Activated B cell treated with CpG ODN at 0.5 μM for 24 hours (primary cell): Measurements from ENCODE around the gene NT5DC1. TPM values are rescaled to one million over a fixed set of nuclear protein-coding genes. Genes with fewer than 3 reads are reported as not detected.

Source experiments
- ATAC-seq: fragments of 200-7000 bp; cut with Tn5 transposase; one replicate; pipeline ENCODE4 v1.10.0; 2021; ENCODE audit warnings: low read depth, mild to moderate bottlenecking, moderate library complexity
- CTCF ChIA-PET: fragments of 350-600 bp; sonication (Branson Sonifier 250); formaldehyde crosslinking; loops from one replicate; lab custom pipeline; 2021; ENCODE audit warnings: antibody characterized with exemption; lab: Charles Lee
- POLR2A ChIA-PET: fragments of 350-600 bp; sonication (Branson Sonifier 250); formaldehyde crosslinking; loops from one replicate; lab custom pipeline; 2021; ENCODE audit warnings: antibody characterized with exemption; lab: Charles Lee
- DNase-seq: peaks from one replicate; pipeline ENCODE4 v3.0.0; 2022
- H3K27ac Mint-ChIP-seq: one replicate; pipeline ENCODE4 v1.8.0; 2020; ENCODE audit warnings: mixed read lengths
- H3K27me3 Mint-ChIP-seq: one replicate; pipeline ENCODE4 v1.8.0; 2021; ENCODE audit warnings: mixed read lengths
- H3K36me3 Mint-ChIP-seq: one replicate; pipeline ENCODE4 v1.8.0; 2021; ENCODE audit warnings: low read depth, mixed read lengths
- H3K4me1 Mint-ChIP-seq: one replicate; pipeline ENCODE4 v1.8.0; 2021; ENCODE audit warnings: mixed read lengths
- H3K4me3 Mint-ChIP-seq: one replicate; pipeline ENCODE4 v1.8.0; 2020; ENCODE audit warnings: mild to moderate bottlenecking, mixed read lengths
- H3K9me3 Mint-ChIP-seq: one replicate; pipeline ENCODE4 v1.8.0; 2020; ENCODE audit warnings: mixed read lengths
- intact Hi-C: fragments of 100-400 bp; cut with micrococcal nuclease; formaldehyde crosslinking; loops from one replicate; pipeline ENCODE4 v1.15.1; 2024
- total RNA-seq: library from RNA; stranded (reverse); gene quantifications from 2 replicates; pipeline ENCODE4 v1.2.3, GENCODE V29; 2022
- TF ChIP-seq, protein P1 (sequence below): fragments of 200-600 bp; IDR thresholded peaks from one replicate; pipeline ENCODE4 v1.8.0; 2022; ENCODE audit warnings: antibody characterized with exemption, mild to moderate bottlenecking

Gene NT5DC1
- total RNA-seq, 1 donor from 2014 or later: 59.9 TPM

DNA sequence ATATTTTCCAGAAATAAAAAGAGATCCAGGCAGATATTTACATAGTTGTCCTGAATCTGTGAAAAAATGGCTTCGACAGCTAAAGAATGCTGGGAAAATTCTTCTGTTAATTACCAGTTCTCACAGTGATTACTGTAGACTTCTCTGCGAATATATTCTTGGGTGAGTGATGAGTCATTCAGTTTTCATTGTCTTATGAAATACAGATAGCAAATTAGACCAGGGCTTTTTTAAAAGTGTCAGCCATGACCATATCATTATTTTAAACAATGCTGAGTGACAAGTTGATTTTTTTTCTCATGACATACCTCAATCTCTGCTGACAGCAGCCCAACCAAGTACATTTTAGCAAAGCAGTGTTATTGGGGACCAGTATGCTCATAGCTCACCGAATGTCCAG, 120.4 kb downstream of the NT5DC1 start:
- no peaks in the 10 kb centered on the region for H3K27me3 Mint-ChIP-seq
- intact Hi-C loops: no loop called here
- TF ChIP-seq, protein P1, sequence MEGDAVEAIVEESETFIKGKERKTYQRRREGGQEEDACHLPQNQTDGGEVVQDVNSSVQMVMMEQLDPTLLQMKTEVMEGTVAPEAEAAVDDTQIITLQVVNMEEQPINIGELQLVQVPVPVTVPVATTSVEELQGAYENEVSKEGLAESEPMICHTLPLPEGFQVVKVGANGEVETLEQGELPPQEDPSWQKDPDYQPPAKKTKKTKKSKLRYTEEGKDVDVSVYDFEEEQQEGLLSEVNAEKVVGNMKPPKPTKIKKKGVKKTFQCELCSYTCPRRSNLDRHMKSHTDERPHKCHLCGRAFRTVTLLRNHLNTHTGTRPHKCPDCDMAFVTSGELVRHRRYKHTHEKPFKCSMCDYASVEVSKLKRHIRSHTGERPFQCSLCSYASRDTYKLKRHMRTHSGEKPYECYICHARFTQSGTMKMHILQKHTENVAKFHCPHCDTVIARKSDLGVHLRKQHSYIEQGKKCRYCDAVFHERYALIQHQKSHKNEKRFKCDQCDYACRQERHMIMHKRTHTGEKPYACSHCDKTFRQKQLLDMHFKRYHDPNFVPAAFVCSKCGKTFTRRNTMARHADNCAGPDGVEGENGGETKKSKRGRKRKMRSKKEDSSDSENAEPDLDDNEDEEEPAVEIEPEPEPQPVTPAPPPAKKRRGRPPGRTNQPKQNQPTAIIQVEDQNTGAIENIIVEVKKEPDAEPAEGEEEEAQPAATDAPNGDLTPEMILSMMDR: no peak
- no peak for ATAC-seq
- no peak overlapping the region for H3K4me3 Mint-ChIP-seq
- ChIA-PET CTCF (no interaction called here), POLR2A (no interaction called here)
- H3K36me3 Mint-ChIP-seq: peaks cover 30% of the 10 kb centered on the region
- H3K4me1 Mint-ChIP-seq: peaks cover 3% of the 10 kb centered on the region
- no peaks in the 10 kb centered on the region for H3K9me3 Mint-ChIP-seq
- no peak for DNase-seq
- no peak overlapping the region for H3K27ac Mint-ChIP-seq

DNA sequence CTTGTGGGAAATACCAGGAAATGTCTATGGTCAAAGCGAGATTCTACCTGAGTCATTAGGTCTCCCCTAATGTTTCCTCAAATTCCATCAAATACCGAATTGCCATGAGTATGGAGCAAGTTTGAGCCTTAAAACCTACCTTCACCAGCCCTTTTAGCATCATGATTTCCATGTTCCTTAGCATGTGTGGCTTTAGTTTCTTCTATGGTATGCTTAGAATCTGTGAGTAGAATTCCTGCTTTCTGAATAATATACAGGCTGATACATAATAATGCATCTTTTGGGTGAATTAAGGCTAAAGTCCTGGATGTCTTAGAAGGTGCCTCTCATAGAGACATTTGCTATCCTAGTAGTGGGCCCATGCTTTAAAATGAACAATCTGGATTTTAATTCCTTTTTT, 121.3 kb downstream of the NT5DC1 start:
- Mint-ChIP-seq H3K4me1 (peaks cover 2% of the 10 kb centered on the region), H3K4me3 (no peak overlapping the region), H3K27me3 (no peaks in the 10 kb centered on the region), H3K36me3 (peaks cover 31% of the 10 kb centered on the region), H3K27ac (no peak overlapping the region), H3K9me3 (no peaks in the 10 kb centered on the region)
- CTCF ChIA-PET: no interaction called here
- ATAC-seq (no peak), DNase-seq (no peak)
- TF ChIP-seq, protein P1: no peak
- intact Hi-C loops: no loop called here
- POLR2A ChIA-PET: no interaction called here

DNA sequence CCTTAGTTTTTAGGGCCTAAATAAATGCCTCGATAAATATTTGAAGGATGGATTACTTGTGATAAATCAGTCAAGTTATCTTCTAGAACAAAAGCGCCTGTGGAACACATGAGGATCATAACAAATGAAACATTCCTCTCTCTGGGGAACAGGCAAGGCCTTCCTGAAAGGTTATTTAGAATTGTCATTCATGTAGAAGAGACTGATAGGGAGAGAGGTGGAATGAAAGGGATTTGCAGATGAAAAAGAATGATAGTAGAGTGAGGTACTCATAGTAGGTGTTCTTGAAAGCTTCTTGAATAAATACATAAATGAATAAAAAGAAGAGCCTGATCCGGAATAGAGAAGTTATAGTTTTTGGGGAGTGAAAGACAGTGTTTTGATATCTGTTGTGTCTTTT, 122.7 kb downstream of the NT5DC1 start:
- Mint-ChIP-seq H3K4me1 (no peaks in the 10 kb centered on the region), H3K27ac (no peak overlapping the region), H3K27me3 (no peaks in the 10 kb centered on the region), H3K9me3 (no peaks in the 10 kb centered on the region), H3K36me3 (peaks cover 39% of the 10 kb centered on the region), H3K4me3 (no peak overlapping the region)
- DNase-seq (no peak), ATAC-seq (no peak)
- TF ChIP-seq, protein P1: no peak
- ChIA-PET CTCF (no interaction called here), POLR2A (no interaction called here)
- intact Hi-C loops: no loop called here

DNA sequence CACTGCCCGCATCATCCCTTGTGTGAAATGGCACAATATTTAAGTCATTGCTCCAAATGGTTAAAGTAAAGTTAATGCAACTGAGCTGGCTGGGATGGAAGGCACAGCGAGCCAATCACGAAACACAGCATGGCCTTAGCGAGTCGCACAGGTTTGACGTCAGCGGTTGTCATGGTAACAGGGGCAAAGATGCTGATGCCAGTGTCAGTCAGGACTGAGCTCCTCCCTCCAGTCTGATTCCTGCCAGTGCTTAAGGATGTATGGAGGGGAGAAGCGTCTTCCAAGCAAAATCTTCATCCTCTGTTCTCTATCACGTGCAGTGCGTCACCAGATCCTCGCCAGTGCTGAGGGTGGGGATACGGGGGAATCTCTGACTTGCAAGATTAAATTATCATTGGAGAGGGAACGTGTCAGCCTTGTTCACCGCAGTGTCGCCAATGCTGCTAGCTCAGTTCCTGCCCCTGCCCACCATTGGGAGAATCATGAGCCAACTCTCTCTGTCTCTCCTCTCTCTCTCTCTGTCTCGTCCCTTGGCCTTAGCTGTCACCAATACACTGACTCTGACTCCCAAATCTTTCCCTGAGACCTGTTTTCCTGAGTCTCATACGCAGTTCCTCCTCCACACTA, 128.7 kb downstream of the NT5DC1 start:
- Mint-ChIP-seq H3K27me3 (no peaks in the 10 kb centered on the region), H3K27ac (no peak overlapping the region), H3K36me3 (peaks cover 45% of the 10 kb centered on the region), H3K9me3 (no peaks in the 10 kb centered on the region), H3K4me1 (no peaks in the 10 kb centered on the region), H3K4me3 (no peak overlapping the region)
- intact Hi-C loops: no loop called here
- POLR2A ChIA-PET: no interaction called here
- CTCF ChIA-PET: interaction anchor here (1.9 kb wide), 1 partner anchor 12 kb away, joined by 5 read pairs; no protein-coding TSS in a partner anchor
- no peak for ATAC-seq
- no peak for DNase-seq
- TF ChIP-seq, protein P1: no peak

DNA sequence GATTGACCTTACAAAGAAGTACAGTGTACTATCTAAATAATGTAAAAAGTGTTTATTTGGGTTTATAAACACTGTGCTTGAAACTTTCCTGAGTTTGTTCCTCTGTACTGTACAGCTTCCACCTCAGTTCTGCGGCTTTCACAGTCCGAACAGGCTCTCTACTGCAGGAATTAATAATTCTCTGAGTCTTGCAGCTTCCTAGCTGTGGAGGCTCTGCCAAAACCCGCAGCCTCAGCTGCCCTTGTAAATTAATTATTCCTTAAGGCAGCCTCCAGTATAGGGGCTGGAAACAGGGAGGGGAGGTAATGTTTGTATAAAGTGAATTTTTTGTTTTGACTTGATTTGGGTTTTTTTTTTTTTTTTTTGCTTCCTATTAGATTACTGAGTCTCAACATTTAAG, 134.0 kb downstream of the NT5DC1 start:
- Mint-ChIP-seq H3K27me3 (no peaks in the 10 kb centered on the region), H3K9me3 (no peaks in the 10 kb centered on the region), H3K27ac (no peak overlapping the region), H3K4me3 (no peak overlapping the region), H3K4me1 (no peaks in the 10 kb centered on the region), H3K36me3 (peaks cover 46% of the 10 kb centered on the region)
- TF ChIP-seq, protein P1: no peak
- intact Hi-C loops: no loop called here
- ChIA-PET CTCF (no interaction called here), POLR2A (no interaction called here)
- ATAC-seq (no peak), DNase-seq (no peak)
